Astrocyte of the cerebellum (primary cell): Measurements from ENCODE around the gene MGLL.
A peak's percentile ranks its signal among the peaks of the same experiment; 100 is the strongest.

Source experiments
- DNase-seq: peaks from one replicate; pipeline ENCODE4 v3.0.0-alpha.2; 2011; ENCODE audit warnings: low read depth
- H3K4me3 ChIP-seq: 2 replicates; pipeline ENCODE4 v1.5.1; 2011; ENCODE audit warnings: mild to moderate bottlenecking, low read depth, low read length, moderate library complexity
- CTCF ChIP-seq: IDR thresholded peaks from 2 replicates; pipeline ENCODE4 v1.5.1; 2012; ENCODE audit warnings: low read length, low read depth, moderate library complexity, mild to moderate bottlenecking; ENCODE audit errors: missing control alignments
- in situ Hi-C: cut with HindIII; loops from 2 replicates; pipeline ENCODE4 v1.10.0; 2017; ENCODE audit warnings: low sequenced_read_pairs

MGLL gene

GRCh38 chr3:127796045-127796830 lies 26.1 kb downstream of the MGLL start:
- in situ Hi-C loops, result no loop called here
- no peak overlapping the region for H3K4me3 ChIP-seq
- DNase-seq, result peak; percentile 28
- no peak for TF ChIP-seq CTCF

GRCh38 chr3:127794972-127795371 lies 27.3 kb downstream of the MGLL start:
- no peak for TF ChIP-seq CTCF
- no peak for DNase-seq
- H3K4me3 ChIP-seq, result no peak overlapping the region
- in situ Hi-C loops, result no loop called here

GRCh38 chr3:127794402-127794801 lies 27.9 kb downstream of the MGLL start:
- no peak for DNase-seq
- in situ Hi-C loops, result no loop called here
- no peak for TF ChIP-seq CTCF
- H3K4me3 ChIP-seq, result no peak overlapping the region

- DNase-seq, result peak; percentile 82
- in situ Hi-C loops, result no loop called here
- TF ChIP-seq CTCF, result no peak
- H3K4me3 ChIP-seq, result no peak overlapping the region
These were observed 29.6 kb downstream of the MGLL start for GRCh38 chr3:127792541-127793292.

GRCh38 chr3:127791221-127791913 lies 30.9 kb downstream of the MGLL start:
- TF ChIP-seq CTCF, result peak; percentile 44
- no peak overlapping the region for H3K4me3 ChIP-seq
- peak; percentile 65 for DNase-seq
- in situ Hi-C loops, result no loop called here

GRCh38 chr3:127790882-127791183 lies 31.5 kb downstream of the MGLL start:
- no peak for DNase-seq
- in situ Hi-C loops, result no loop called here
- no peak overlapping the region for H3K4me3 ChIP-seq
- TF ChIP-seq CTCF, result no peak
